Measurements from ENCODE around the gene TRIM34. TPM values are rescaled to one million over a fixed set of nuclear protein-coding genes. Genes with fewer than 3 reads are reported as not detected.
A peak's percentile ranks its signal among the peaks of the same experiment; 100 is the strongest.
"Not testable (repeated sequence)": the region's sequence is repeated elsewhere in the genome, so short reads cannot be mapped to it uniquely, and the experiment has no call there.

TRIM34 gene
- total RNA-seq, 1 donor from 2014 or later = 5.3 TPM

GRCh38 chr11:5682890-5683441, 58.2 kb downstream of the TRIM34 start:
- not testable (repeated sequence) for H3K27me3 Mint-ChIP-seq, H3K9me3 Mint-ChIP-seq, H3K4me3 Mint-ChIP-seq, H3K27ac Mint-ChIP-seq
- Mint-ChIP-seq H3K4me1 (peaks cover 49% of the 10 kb centered on the region), H3K36me3 (ENCODE audit: low read depth) (peaks cover 29% of the 10 kb centered on the region)
- peak; percentile 41 for DNase-seq
- intact Hi-C loops (cut with micrococcal nuclease) = loop anchor here (10.0 kb wide), 2 partner anchors 552 to 732 kb away; partner anchors contain the start of genes APBB1, CNGA4 and FHIP1B

GRCh38 chr11:5683620-5684019, 58.8 kb downstream of the TRIM34 start:
- not testable (repeated sequence) for H3K9me3 Mint-ChIP-seq, H3K27me3 Mint-ChIP-seq
- Mint-ChIP-seq H3K4me3 (peak overlapping the region; percentile 97), H3K36me3 (ENCODE audit: low read depth) (peaks cover 22% of the 10 kb centered on the region), H3K4me1 (peaks cover 48% of the 10 kb centered on the region), H3K27ac (peak overlapping the region; percentile 95)
- intact Hi-C loops (cut with micrococcal nuclease) = loop anchor here (1.0 to 10.0 kb wide), 5 partner anchors 9 to 731 kb away; partner anchors contain the start of genes APBB1, CNGA4, FHIP1B and OR52N2
- DNase-seq = peak; percentile 76

- peaks cover 48% of the 10 kb centered on the region for H3K4me1 Mint-ChIP-seq
- intact Hi-C loops (cut with micrococcal nuclease) = loop anchor here (1.0 to 10.0 kb wide), 5 partner anchors 8 to 731 kb away; partner anchors contain the start of genes APBB1, CNGA4, FHIP1B and OR52N2
- H3K9me3 Mint-ChIP-seq = no peaks in the 10 kb centered on the region
- H3K27ac Mint-ChIP-seq = peak overlapping the region; percentile 95
- H3K27me3 Mint-ChIP-seq = no peaks in the 10 kb centered on the region
- DNase-seq = peak; percentile 58
- peak overlapping the region; percentile 97 for H3K4me3 Mint-ChIP-seq
- peaks cover 17% of the 10 kb centered on the region for H3K36me3 Mint-ChIP-seq (ENCODE audit: low read depth)
These were observed 59.3 kb downstream of the TRIM34 start for GRCh38 chr11:5684036-5684645.

GRCh38 chr11:5684646-5685362, 60.0 kb downstream of the TRIM34 start, which contains the start of gene TRIM5:
TRIM5 (minus strand) TSS chr11:5685074; CDS start chr11:5680177, 4,897 bp downstream.
- H3K4me1 Mint-ChIP-seq = peaks cover 44% of the 10 kb centered on the region
- DNase-seq = peak; percentile 94
- no peaks in the 10 kb centered on the region for H3K27me3 Mint-ChIP-seq
- peak within 1 kb of the TSS; percentile 97 for H3K4me3 Mint-ChIP-seq
- H3K27ac Mint-ChIP-seq = peak within 1 kb of the TSS; percentile 95
- H3K9me3 Mint-ChIP-seq = no peaks in the 10 kb centered on the region
- H3K36me3 Mint-ChIP-seq (ENCODE audit: low read depth) = peaks cover 12% of the 10 kb centered on the region
- intact Hi-C loops (cut with micrococcal nuclease) = loop anchor here (1.0 to 10.0 kb wide), 7 partner anchors 7 to 1078 kb away; partner anchors contain the start of genes APBB1, CAVIN3, CNGA4 and FHIP1B

- Mint-ChIP-seq H3K36me3 (ENCODE audit: low read depth) (peaks cover 12% of the 10 kb centered on the region), H3K4me1 (peaks cover 45% of the 10 kb centered on the region)
- intact Hi-C loops (cut with micrococcal nuclease) = loop anchor here (5.0 to 10.0 kb wide), 4 partner anchors 548 to 1079 kb away; partner anchors contain the start of genes APBB1, CAVIN3, CNGA4 and FHIP1B
These were observed 61.6 kb downstream of the TRIM34 start for GRCh38 chr11:5686426-5686825.

GRCh38 chr11:5688482-5688881, 63.7 kb downstream of the TRIM34 start:
- intact Hi-C loops (cut with micrococcal nuclease) = loop anchor here (5.0 to 10.0 kb wide), 4 partner anchors 546 to 1081 kb away; partner anchors contain the start of genes APBB1, CAVIN3, CNGA4 and FHIP1B
- peak overlapping the region; percentile 32 for H3K4me3 Mint-ChIP-seq
- DNase-seq = peak; percentile 57
- H3K9me3 Mint-ChIP-seq = no peaks in the 10 kb centered on the region
- no peak overlapping the region for H3K27ac Mint-ChIP-seq
- peaks cover 19% of the 10 kb centered on the region for H3K36me3 Mint-ChIP-seq (ENCODE audit: low read depth)
- no peaks in the 10 kb centered on the region for H3K27me3 Mint-ChIP-seq
- peaks cover 53% of the 10 kb centered on the region for H3K4me1 Mint-ChIP-seq

More at GRCh38 chr11:5686426-5686825, 61.6 kb downstream of the TRIM34 start:
- Mint-ChIP-seq H3K4me3 (no peak overlapping the region), H3K27me3 (no peaks in the 10 kb centered on the region), H3K27ac (no peak overlapping the region), H3K9me3 (no peaks in the 10 kb centered on the region)
- peak; percentile 36 for DNase-seq

- H3K27ac Mint-ChIP-seq = peak within 1 kb of the TSS; percentile 88
These were observed 64.8 kb downstream of the TRIM34 start, which contains the start of gene TRIM22 for GRCh38 chr11:5689551-5689983. TRIM22 (plus strand) TSS chr11:5689790; CDS start chr11:5696233, 6,443 bp downstream.

GRCh38 chr11:5690216-5690615, 65.4 kb downstream of the TRIM34 start:
- H3K27me3 Mint-ChIP-seq = no peaks in the 10 kb centered on the region
- intact Hi-C loops (cut with micrococcal nuclease) = no loop called here
- H3K4me1 Mint-ChIP-seq = peaks cover 52% of the 10 kb centered on the region
- peak; percentile 61 for DNase-seq
- H3K4me3 Mint-ChIP-seq = peak overlapping the region; percentile 89
- H3K27ac Mint-ChIP-seq = peak overlapping the region; percentile 88
- H3K9me3 Mint-ChIP-seq = no peaks in the 10 kb centered on the region
- H3K36me3 Mint-ChIP-seq (ENCODE audit: low read depth) = peaks cover 28% of the 10 kb centered on the region

More at GRCh38 chr11:5689551-5689983, 64.8 kb downstream of the TRIM34 start, which contains the start of gene TRIM22:
- Mint-ChIP-seq H3K4me1 (peaks cover 51% of the 10 kb centered on the region), H3K27me3 (no peaks in the 10 kb centered on the region), H3K36me3 (ENCODE audit: low read depth) (peaks cover 25% of the 10 kb centered on the region), H3K4me3 (peak within 1 kb of the TSS; percentile 89), H3K9me3 (no peaks in the 10 kb centered on the region)
- intact Hi-C loops (cut with micrococcal nuclease) = loop anchor here (5.0 to 10.0 kb wide), 4 partner anchors 545 to 1082 kb away; partner anchors contain the start of genes APBB1, CAVIN3, CNGA4 and FHIP1B
- peak; percentile 90 for DNase-seq

GRCh38 chr11:5690736-5691135, 65.9 kb downstream of the TRIM34 start:
- Mint-ChIP-seq H3K4me1 (peaks cover 51% of the 10 kb centered on the region), H3K27me3 (no peaks in the 10 kb centered on the region), H3K9me3 (no peaks in the 10 kb centered on the region), H3K36me3 (ENCODE audit: low read depth) (peaks cover 29% of the 10 kb centered on the region), H3K4me3 (peak overlapping the region; percentile 89), H3K27ac (peak overlapping the region; percentile 88)
- intact Hi-C loops (cut with micrococcal nuclease) = no loop called here
- peak; percentile 68 for DNase-seq

GRCh38 chr11:5691238-5691963, 66.6 kb downstream of the TRIM34 start:
- Mint-ChIP-seq H3K36me3 (ENCODE audit: low read depth) (peaks cover 35% of the 10 kb centered on the region), H3K27ac (peak overlapping the region; percentile 88), H3K4me3 (peak overlapping the region; percentile 89), H3K4me1 (peaks cover 54% of the 10 kb centered on the region)
- H3K9me3 Mint-ChIP-seq; intact Hi-C loops (cut with micrococcal nuclease); H3K27me3 Mint-ChIP-seq: not testable (repeated sequence)
- DNase-seq = peak; percentile 57

- Mint-ChIP-seq H3K27ac (peak overlapping the region; percentile 88), H3K4me3 (peak overlapping the region; percentile 89), H3K36me3 (ENCODE audit: low read depth) (peaks cover 40% of the 10 kb centered on the region), H3K27me3 (no peaks in the 10 kb centered on the region), H3K4me1 (peaks cover 54% of the 10 kb centered on the region), H3K9me3 (no peaks in the 10 kb centered on the region)
- DNase-seq = peak; percentile 41
- intact Hi-C loops (cut with micrococcal nuclease) = loop anchor here (1.0 kb wide), 1 partner anchor 8 kb away; no protein-coding TSS in a partner anchor
These were observed 67.2 kb downstream of the TRIM34 start for GRCh38 chr11:5691964-5692361.

Measured in activated CD4-positive, alpha-beta T cell treated with anti-CD3 and anti-CD28 coated beads, Interleukin-2, amount 10 ng/mL, durations not matched to agents 24 days and 14 days (primary cell).